ENCODE data around the gene DHRS4L2. TPM values are rescaled to one million over a fixed set of nuclear protein-coding genes. Genes with fewer than 3 reads are reported as not detected.
A peak's percentile ranks its signal among the peaks of the same experiment; 100 is the strongest.
"Not testable (repeated sequence)": the region's sequence is repeated elsewhere in the genome, so short reads cannot be mapped to it uniquely, and the experiment has no call there.

The DHRS4L2 gene
- total RNA-seq, 1 donor from 2014 or later, result 8.3 TPM

DNA sequence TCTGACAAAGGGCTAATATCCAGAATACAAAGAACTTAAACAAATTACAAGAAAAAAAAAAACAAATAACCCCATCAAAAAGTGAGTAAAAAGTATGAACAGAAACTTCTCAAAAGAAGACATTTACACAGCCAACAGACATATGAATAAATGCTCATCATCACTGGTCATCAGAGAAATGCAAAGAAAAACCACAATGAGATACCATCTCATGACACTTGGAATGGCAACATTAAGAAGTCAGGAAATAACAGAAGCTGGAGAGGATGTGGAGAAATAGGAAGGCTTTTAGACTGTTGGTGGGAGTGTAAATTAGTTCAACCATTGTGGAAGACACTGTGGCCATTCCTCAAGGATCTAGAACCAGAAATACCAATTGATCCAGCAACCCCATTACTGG lies 30.2 kb downstream of the DHRS4L2 start:
- not testable (repeated sequence) for DNase-seq (ENCODE audit: low read depth)

DNA sequence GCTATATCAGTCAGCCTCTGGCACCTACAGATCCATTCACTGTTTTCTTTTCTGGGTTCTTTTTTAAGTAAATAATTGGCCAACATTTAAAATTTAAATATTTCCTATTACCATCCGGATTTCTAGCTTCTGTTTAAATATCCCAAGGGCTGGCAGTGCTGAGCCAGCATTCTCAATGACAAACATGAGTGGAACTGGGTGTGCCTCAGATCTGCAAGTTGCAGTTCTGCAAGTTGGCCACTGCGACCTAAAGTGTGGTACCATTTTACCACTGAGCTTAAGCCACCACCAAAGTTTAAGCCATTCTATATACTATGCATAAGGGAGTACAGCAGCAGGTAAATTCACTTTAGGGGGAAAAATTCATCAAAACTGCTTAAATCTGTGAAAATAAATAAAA lies 31.2 kb downstream of the DHRS4L2 start:
- peak; percentile 40 for DNase-seq (ENCODE audit: low read depth)

DNA sequence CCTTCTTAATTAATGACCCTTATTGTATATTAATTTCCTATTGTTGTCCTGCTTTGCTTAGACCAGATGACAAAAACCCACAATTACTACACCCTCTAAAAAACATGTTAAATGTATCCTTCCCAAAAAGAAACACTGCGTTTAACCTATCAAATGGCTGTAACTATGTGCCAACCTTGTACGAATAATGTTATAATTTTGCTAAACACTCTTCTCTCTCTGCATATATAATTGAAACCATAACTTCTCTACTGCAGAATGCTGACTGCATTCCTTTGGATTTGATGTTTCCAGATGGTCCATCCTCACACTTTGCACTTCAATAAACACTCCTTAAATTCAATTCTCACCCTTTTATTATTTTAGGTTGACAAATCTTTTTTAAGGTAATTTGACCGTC lies 31.8 kb downstream of the DHRS4L2 start:
- peak; percentile 42 for DNase-seq (ENCODE audit: low read depth)

DNA sequence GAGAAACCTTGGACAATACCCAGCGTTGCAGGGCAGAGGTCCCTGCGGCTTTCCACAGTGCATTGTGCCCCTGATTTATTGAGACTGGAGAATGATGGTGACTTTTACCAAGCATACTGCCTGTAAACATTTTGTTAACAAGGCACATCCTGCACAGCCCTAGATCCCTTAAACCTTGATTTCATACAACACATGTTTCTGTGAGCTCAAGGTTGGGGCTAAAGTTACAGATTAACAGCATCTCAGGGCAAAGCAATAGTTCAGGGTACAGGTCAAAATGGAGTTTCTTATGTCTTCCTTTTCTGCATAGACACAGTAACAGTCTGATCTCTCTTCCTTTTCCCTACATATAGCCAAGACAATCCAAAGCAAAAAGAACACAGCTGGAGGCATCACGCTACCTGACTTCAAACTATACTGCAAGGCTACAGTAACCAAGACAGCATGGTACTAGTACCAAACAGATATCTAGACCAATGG lies 36.2 kb downstream of the DHRS4L2 start:
- DNase-seq (ENCODE audit: low read depth), result not testable (repeated sequence)

DNA sequence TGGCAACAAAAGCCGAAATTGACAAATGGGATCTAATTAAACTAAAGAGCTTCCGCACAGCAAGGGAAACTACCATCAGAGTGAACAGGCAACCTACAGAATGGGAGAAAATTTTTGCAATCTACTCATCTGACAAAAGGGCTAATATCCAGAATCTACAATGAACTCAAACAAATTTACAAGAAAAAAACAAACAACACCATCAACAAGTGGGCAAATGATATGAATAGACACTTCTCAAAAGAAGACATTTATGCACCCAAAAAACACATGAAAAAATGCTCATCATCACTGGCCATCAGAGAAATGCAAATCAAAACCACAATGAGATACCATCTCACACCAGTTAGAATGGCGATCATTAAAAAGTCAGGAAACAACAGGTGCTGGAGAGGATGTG lies 41.0 kb downstream of the DHRS4L2 start:
- DNase-seq (ENCODE audit: low read depth), result not testable (repeated sequence)

DNA sequence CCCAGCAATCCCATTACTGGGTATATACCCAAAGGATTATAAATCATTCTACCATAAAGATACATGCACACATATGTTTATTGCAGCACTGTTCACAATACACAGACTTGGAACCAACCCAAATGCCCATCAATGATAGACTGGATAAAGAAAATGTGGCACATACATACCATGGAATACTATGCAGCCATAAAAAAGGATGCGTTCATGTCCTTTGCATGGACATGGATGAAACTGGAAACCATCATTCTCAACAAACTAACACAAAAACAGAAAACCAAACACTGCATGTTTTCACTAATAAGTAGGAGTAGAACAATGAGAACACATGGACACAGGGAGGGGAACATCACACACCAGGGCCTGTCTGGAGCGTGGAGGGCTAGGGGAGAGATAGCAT lies 42.6 kb downstream of the DHRS4L2 start:
- not testable (repeated sequence) for DNase-seq (ENCODE audit: low read depth)

DNA sequence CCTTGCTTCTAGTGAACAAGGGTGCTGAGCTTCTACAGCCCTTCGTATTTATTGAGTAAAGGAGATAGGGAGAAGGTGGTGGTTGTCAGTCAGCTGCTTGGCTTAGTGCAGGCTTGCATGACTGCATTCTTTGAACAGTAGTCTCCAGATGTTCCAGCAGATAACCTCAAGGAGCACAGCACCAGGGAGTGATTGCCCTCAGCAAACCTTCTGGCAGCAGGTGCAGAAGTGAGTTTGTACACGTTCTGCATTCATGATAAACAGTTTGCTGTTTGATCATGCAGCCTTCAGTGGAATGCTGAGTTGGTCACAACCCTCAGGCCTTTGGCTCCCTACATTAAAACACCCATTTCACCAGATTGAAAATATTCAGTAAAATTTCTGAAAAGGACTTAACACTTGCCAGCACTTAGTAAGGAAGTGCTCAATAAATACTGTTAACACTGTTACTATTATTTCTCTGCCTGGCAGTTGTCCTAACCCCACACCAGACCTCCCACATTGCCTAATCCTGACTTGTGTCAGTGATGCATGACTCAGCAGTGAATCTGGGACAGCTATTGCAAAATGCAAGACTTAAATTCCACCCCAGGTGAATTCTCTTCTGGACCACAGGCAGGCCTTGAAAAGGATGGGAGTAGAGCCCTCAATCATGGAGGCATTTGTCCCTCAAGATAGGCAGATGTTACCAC lies 44.1 kb downstream of the DHRS4L2 start:
- DNase-seq (ENCODE audit: low read depth), result peak; percentile 92

DNA sequence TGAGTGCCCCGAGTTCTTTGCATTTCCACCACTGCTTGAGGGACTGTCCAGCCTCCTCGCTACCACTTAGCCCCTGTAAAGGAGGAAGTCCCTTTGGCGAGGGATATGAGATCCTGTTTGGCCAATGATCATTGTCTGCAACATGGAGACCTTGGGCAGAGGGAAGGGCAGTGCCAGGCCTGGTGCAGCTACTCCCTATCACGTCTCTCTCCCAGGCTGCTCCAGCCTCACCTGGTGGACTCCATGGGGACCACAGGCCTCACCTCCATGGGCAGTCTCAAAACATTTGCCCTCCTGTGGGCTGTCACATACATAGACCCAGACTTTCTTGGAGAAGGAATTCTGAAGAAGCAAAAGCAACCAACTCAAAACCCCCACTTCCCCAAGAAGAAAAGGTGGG lies 47.0 kb downstream of the DHRS4L2 start:
- DNase-seq (ENCODE audit: low read depth), result not testable (repeated sequence)

DNA sequence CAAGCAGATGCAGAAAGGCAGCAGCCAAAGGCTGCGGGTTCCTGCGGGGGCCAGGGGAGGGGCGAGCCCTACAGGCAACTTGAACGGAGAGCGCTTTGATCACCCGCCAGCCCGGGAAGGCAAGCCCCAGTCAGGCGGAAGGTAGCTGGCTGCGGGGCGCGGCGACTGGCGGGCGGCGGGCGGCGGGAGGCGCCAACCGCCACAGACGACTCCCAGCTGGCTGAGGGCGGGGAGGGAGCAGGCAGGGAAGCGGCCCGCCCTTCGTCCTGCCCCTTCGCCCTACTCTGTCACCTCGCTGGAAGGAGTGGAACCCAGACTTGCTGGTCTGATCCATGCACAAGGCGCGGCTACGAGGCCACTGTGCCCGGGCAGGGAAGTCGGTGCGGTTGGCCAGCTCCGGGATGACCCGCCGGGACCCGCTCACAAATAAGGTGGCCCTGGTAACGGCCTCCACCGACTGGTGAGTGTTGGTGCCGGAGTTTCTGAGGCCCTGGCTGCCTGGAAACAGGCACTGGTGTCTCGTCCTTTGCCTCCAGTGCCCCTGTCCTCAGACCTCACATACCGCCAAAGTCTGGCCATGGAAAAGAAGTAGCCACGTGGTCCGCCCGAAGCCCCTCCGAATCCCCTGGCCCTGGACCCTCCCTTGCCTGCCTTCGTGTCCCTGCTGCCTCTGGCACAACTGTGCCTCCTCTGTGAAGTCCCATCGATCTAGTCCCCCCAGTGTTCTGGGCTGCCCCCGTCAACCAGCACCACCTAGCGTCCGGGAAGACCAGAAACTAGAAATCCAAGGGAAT lies 47.6 kb downstream of the DHRS4L2 start:
- DNase-seq (ENCODE audit: low read depth), result peak; percentile 45

DNA sequence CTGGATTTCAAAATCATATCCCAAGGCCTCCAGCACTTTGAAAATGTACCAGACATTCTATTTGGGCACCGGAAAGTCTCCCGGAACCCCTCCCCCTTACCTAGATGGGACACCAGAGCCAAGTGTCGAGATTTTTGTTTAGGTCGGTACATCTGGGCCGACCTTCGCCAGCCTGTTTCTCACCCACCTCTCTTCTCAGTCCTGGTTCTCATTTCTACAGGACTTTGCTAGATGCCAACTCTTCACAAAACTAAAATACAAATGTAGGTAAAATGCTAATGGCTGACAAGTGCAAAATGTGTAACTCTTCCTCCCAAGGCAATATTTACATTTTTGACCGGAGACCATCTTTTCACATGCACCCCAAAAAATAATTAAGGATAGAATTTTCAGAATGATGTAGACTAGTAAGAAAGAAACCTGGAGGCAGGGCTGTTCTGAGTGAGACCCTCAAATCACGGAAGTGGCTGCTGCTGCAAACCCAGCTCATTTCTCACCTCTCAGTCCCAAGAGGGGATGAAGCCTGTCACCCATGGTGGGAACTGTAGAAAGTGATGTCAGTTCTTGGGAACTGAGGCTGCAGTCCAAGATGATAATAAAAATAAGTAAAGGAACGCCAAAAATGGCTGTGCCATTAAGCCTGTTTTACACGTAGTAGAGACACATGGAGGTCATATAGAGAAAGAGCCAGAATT lies 48.4 kb downstream of the DHRS4L2 start:
- not testable (repeated sequence) for DNase-seq (ENCODE audit: low read depth)

DNA sequence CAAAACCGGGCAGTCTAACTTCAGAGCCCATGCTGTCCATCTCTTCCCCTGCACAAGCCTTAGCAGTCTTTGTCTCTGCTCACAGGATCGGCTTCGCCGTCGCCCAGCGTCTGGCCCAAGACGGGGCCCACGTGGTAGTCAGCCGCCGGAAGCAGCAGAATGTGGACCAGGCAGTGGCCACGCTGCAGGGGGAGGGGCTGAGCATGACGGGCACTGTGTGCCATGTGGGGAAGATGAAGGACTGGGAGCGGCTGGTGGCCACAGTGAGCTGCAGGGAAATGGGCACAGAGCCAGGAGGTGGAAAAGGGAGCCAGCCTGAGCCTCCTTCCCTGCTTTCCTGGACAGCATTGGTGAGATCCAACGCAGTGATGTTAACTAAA lies 48.9 kb downstream of the DHRS4L2 start:
- DNase-seq (ENCODE audit: low read depth), result no peak

DNA sequence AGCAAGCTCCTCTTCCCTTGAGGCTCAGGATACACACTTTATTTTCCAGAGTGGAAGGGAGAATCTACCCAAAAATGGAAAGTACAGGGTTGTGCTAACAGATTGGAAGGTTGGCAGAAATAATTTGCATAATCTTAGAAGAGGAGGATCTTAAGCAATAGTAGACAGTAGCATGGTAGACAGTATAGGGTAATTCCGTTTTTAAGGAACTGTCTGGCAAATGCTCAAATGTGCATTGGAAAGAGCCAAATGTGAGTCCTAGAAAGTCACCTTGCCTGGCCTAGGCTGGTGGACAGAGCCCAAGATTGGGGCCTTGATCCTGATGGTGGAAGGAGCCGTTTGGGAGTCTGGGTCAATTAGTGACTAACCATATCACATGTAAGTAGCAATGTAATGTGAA lies 50.0 kb downstream of the DHRS4L2 start:
- DNase-seq (ENCODE audit: low read depth), result no peak

DNA sequence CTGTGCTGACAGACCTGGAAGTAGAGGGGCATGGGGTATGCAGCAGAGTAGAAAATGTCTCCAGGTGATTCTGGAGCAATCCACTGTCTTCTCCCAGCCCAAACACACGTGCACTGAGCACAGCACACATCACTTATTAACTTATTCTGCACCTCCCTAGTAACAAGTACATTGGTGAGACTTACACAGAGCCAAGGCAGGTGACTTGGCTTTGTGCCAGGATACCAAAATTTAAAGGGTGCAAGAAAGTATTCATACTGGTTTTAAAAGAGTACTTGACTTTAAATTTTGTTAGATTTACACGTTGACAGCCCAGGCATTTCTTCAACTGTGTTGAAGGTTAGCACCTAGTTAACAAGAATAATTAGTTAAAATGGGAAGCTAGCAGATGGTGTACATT lies 52.0 kb downstream of the DHRS4L2 start:
- DNase-seq (ENCODE audit: low read depth), result no peak

DNA sequence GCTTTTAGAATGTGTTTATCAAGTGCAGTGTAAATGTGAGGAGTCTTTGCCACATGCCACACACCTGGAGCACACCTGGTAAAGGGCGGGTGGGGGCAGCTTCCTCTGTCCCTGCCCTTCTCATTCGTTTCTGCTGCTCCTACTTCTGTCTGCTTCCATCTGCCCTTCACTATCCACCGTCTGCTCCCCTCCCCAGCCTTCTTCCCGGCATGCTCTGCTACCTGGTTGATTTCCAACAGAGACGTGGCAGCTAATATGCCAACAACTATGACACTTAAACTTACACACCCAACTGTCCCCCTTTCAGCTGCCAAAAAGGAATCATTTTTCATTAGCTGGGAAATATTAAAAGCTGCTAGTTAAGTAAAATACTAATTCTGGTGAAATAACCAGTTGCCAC lies 54.0 kb downstream of the DHRS4L2 start:
- no peak for DNase-seq (ENCODE audit: low read depth)

DNA sequence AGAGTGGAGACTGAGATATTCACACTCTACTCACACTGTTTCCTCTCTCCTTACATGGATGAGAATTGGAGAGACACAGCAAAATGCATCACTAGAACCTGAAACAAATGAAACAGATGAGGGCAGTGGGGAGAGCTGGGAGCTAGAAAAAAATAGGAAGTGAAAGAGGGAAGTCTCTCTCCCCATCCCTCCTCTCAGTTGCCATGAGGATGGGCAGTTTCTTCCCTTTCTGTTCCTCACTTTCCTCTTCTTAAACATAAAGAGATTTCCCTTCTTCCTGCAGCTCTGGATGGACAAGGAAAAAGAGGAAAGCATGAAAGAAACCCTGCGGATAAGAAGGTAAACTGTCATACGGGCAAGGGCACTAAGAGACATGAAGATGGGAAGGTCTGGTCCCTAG lies 60.3 kb downstream of the DHRS4L2 start:
- not testable (repeated sequence) for DNase-seq (ENCODE audit: low read depth)

DNA sequence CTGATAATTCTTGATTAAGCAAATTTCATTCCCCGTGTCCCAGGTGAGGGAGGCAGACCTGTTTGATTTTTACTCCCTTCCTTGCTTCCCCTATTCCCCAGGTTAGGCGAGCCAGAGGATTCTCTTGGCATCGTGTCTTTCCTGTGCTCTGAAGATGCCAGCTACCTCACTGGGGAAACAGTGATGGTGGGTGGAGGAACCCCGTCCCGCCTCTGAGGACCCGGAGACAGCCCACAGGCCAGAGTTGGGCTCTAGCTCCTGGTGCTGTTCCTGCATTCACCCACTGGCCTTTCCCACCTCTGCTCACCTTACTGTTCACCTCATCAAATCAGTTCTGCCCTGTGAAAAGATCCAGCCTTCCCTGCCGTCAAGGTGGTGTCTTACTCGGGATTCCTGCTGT lies 62.0 kb downstream of the DHRS4L2 start:
- DNase-seq (ENCODE audit: low read depth), result not testable (repeated sequence)

DNA sequence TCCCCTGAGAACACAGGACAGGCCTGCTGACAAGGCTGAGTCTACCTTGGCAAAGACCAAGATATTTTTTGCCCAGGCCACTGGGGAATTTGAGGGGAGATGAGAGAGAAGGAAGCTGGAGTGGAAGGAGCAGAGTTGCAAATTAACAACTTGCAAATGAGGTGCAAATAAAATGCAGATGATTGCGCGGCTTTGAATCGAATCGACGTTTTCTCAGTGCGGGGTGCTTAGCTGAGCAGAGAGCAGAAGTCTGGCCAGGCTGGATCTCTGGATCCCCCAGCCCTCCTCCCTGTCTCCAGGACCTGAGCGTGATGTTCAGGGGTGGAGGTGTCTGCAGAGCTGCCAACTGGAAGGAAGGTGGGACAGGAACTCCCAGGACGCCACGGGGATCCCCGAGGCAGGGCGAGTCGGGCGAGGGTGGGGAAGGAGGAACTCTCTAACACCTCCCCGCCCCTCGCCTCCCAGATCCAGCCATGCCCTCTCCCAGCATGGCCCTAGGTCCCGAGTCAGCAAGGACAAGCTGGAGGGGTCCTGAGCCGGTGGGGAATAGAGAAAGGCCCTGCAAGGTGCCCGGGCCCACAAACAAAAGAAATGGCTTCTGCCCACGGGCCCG lies 62.6 kb downstream of the DHRS4L2 start:
- no peak for DNase-seq (ENCODE audit: low read depth)

DNA sequence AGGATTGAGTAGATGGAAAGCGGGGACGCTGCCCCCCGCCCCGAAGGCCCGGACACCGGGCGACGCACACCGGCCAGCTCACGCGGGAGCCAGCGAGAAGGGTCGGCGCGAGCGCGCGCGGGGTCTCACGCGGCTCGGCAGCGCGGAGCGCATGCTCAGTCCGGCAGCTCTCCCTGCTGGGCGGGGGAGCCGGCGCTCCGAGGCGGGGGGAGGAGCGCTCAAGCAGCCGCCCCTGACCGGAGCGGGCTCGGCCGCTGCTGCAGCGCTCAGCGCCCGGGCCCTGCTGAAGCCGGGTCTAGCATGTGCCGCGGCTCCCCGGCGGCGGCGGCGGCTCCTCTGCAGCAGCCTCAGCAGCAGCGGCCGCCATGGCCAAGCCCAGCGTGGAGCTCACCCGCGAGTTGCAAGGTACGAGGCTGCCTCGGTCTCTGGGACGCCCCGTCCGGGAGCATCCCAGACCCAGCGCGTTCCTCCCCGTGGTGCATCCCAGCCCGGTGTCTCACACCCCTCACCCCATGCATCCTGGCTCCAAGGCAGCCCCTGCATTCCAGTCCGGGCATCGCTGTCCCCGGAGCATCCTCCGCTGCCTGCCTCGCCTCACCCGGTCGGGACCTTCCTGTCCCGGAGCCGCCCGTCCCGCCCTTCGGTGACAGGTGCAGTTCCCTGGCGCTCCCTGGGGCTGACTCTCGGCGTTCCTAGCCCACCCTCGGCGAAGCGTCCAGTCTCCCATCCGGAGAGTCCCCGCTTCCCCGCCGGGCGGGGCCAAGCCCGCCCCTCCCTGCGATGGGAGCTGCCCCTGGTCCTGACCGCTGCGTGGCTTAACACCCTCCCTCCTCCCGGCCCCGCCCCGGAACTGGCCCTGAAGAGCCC lies 63.3 kb downstream of the DHRS4L2 start, which contains the start of gene CARMIL3:
Gene CARMIL3, plus strand, starts transcription at position 221 of the 867 bp plus-strand sequence. Its CDS starts 145 bp downstream, at position 366.
- DNase-seq (ENCODE audit: low read depth), result peak; percentile 7

DNA sequence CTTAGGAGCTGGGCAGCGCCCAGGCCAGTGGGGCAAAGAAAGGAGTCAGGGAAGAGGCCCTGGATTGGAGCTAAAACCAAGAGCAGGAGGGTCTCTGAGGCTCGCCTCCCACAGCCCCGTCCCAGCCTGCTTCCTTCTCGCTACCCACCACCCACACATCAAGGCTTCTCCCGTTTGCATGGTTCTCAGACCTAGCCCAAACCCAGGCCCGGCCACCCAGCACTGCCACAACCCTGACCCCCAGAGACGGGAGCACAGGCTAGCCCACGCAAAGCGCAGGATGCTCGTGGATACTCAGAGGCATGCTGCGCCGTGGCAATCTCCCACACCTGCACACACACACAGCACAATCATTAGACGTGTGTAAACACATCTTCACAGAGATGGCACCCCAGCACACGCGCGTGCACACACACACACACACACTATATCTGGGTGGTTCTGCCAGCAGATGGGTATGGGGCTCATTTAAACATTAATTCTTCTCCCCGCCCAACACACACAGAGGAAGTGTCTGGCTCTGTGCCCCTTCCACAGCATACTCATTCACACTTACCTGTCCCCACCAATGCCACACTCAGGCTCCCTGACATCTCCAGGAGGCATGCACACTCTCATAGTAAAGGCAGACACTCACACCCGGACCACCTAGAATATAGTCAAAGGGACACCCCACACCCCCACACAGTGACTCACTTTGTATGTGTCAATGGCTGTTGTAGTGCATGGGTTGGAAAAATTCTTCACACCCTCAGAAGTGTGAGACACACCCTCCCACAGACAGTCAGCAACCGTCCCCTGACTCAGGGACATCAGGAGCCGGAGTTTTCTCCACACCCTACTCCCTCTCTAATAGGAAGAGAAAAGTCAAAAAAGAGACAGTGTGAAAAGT lies 64.2 kb downstream of the DHRS4L2 start:
- DNase-seq (ENCODE audit: low read depth), result no peak
